GM19193 (cell line): Measurements from ENCODE around the gene CDKN2D.

ENCODE experiments used
- POLR2A ChIP-seq: IDR thresholded peaks from 4 replicates; pipeline ENCODE4 v1.6.1; 2011; ENCODE audit not compliant: insufficient read depth, insufficient read length; ENCODE audit errors: extremely low read depth

The CDKN2D gene

GRCh38 chr19:10546817-10547216 lies 22.0 kb downstream of the CDKN2D start:
- TF ChIP-seq POLR2A: no peak

DNA sequence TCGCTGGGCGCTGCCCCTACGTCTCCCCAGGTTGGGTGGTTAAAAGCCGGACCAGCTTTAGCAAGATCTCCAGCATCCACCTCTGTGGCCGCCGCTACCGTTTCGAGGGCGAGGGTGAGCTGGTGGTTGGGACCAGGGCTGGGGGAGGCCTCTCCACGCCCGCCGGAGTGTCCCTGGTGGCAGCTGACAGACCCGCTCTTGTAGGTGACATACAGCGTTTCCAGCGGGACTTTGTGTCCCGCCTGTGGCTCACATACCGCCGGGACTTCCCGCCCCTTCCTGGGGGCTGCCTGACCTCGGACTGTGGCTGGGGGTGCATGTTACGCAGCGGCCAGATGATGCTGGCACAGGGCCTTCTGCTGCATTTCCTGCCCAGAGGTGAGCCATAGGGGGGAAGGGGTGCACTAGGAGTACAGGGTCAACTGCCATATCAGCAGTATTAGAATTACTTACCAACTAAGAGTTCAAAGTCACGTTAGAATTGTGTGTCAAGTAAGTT lies 24.0 kb downstream of the CDKN2D start:
- TF ChIP-seq POLR2A: no peak

DNA sequence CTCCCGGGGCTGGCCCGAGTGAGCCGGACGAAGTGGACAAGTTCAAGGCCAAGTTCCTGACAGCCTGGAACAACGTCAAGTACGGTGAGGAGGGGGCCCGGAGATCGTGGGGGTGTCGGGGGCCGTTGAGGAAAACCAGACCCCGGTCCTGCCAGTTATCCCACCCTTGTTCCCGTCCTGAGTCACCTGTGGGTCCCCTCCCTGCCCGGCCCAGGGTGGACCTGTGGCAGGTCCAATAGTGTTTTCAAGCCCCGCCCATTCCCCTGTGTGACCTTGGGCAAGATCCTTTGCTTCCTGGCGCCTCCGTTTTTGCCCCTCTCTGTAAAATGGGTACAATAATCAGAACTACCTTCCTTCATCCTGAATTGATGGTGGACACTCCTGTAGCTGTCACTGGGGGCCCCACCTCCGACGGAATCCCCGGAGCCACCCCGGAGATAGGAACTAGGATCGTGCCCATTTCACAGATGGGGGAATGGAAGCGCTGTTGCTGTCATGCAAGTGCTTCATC lies 24.5 kb downstream of the CDKN2D start:
- no peak for TF ChIP-seq POLR2A

- peak; percentile 85 for TF ChIP-seq POLR2A
These were observed 25.1 kb downstream of the CDKN2D start, which contains the start of gene ATG4D for GRCh38 chr19:10543420-10544241. Gene ATG4D (plus strand): TSS chr19:10543904. CDS start chr19:10544091, 187 bp downstream.

GRCh38 chr19:10543059-10543419 lies 25.7 kb downstream of the CDKN2D start:
- TF ChIP-seq POLR2A: no peak

GRCh38 chr19:10538204-10538983 lies 30.4 kb downstream of the CDKN2D start:
- TF ChIP-seq POLR2A: no peak

DNA sequence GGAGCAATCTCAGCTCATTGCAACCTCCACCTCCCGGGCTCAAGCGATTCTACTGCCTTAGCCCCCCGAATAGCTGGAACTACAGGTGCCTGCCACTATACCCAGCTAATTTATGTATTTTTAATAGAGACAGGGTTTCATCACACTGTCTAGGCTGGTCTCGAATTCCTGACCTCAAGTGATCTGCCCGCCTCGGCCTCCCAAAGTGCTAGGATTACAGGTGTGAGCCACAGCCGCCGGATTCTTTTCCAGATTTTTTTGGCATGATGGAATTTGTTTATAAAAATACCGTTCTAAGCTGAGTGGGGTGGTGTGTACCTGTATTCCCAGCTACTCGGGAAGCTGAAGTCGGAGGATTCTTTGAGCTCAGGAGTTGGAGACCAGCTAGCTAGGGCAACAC lies 31.1 kb downstream of the CDKN2D start:
- TF ChIP-seq POLR2A: no peak

GRCh38 chr19:10535613-10536012 lies 33.2 kb downstream of the CDKN2D start:
- TF ChIP-seq POLR2A: no peak

- no peak for TF ChIP-seq POLR2A
These were observed 35.0 kb downstream of the CDKN2D start for GRCh38 chr19:10533646-10534386.

GRCh38 chr19:10532457-10532856 lies 36.3 kb downstream of the CDKN2D start:
- TF ChIP-seq POLR2A: no peak

GRCh38 chr19:10525636-10526035 lies 43.1 kb downstream of the CDKN2D start:
- no peak for TF ChIP-seq POLR2A

DNA sequence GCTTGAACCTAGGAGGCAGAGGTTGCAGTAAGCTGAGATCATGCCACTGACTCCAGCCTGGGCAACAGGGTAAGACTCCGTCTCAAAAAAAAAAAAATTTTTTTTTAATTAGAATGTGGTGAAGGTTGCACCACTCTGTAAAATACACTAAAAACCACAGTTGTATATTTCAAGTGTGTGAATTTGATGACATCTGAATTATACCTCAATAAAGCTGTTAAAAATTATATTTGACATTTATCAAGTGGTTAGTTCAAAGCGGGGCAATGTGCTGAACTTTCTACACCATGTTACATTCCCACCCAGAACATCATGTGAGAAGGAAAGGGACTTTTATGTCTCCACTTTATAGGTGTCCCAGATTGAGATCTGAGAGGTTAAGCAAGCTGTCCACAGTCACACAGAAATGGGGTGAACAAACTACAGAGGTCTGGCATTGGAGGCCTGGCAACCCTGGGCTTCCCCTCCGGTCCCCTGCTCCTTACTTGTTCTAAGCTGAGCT lies 45.6 kb downstream of the CDKN2D start:
- no peak for TF ChIP-seq POLR2A

DNA sequence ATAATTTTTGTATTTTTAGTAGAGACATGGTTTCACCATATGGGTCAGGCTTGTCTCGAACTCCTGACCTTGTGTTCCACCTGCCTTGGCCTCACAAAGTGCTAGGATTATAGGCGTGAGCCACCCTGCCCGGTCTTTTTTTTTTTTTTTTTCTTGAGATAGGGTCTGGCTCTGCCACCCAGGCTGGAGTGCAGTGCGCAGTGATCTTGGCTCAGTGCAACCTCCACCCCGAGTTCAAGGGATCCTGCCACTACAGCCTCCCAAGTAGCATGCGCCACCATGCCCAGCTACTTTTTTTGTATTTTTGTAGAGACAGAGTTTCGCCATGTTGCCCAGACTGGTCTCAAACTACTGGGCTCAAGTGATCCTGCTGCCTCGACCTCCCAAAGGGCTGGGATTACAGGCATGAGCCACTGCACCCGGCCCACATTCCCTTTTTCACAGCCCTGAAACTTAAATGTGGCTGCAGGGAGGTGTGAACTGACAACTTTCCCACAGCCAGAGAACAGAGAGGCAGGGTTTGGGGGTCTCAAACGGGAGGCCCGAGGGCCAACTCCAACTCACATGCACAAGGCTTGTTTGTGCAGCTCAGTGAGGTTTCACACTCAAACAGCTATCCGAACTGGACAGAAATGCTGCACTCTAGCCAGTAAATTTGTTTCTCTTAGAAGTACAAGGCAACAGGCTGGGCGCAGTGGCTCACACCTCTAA lies 47.2 kb downstream of the CDKN2D start:
- no peak for TF ChIP-seq POLR2A
